ENCODE results near the gene PSRC1.

- TF ChIP-seq CTCF (IDR thresholded peaks at IDR 0.05), result no peak
- no peak for TF ChIP-seq POLR2A (IDR thresholded peaks at IDR 0.05)
- no peak for TF ChIP-seq EP300 (IDR thresholded peaks at IDR 0.05; ENCODE audit: low read depth)
- no peak for TF ChIP-seq POLR2AphosphoS5 (IDR thresholded peaks at IDR 0.05)
Observed at GRCh38 chr1:109251277-109252166, 31.4 kb downstream of the PSRC1 start.

All from transverse colon (tissue), 4 donors.